A673 (cell line): Measurements from ENCODE around the gene ABI1.

Experiments used
- CTCF ChIP-seq: fragments of 300-800, 200-600 bp; sonication (generic); conservative IDR thresholded peaks from 2 replicates; pipeline ENCODE4 v1.5.1; 2017; ENCODE audit warnings: low read depth, mild to moderate bottlenecking, antibody characterized with exemption, low read length, moderate library complexity, mixed read lengths
- EZH2 ChIP-seq: fragments of 200-600 bp; sonication (generic); IDR thresholded peaks from 2 replicates; pipeline ENCODE4 v1.6.1; 2017; ENCODE audit warnings: borderline replicate concordance, low read depth, mild to moderate bottlenecking, mixed read lengths, antibody characterized with exemption, low read length; ENCODE audit not compliant: poor library complexity, severe bottlenecking

DNA sequence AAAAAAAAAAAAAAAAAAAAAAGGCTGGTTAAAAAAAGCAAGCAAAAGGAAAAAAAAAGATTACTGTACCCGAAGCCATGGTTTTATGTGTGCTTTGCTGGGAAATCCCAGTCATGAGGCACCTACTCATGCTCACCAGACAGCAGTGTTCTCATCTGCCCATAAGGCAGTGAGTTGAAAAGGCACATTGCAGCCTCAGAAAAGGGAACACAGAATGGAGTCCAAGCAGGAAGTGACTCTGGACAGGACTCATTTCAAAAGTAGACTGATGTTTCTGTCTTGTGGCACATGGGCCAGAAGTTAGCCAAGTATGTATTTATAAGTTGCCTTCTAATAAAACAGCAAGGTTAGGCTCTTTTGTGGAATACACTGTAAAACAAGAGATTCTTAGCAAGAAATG lies 123.0 kb downstream of the ABI1 start:
- TF ChIP-seq CTCF (no peak), EZH2 (no peak)
